Heart right ventricle (tissue), 16 donors: ENCODE results near the gene SPRR2G. TPM values are rescaled to one million over a fixed set of nuclear protein-coding genes. Genes with fewer than 3 reads are reported as not detected.

Experiments
- ATAC-seq, 8 donors: fragments of 200-7000 bp; cut with Tn5 transposase; one replicate each; pipeline ENCODE4 v1.9.1; 2020; ENCODE audit warnings: mild to moderate bottlenecking in 8 of 8, moderate library complexity in 8 of 8, moderate number of reproducible peaks in 1 of 8
- DNase-seq, 2 donors: peaks; one replicate each; pipeline ENCODE4 v3.0.0-alpha.2; 2020
- H3K27ac ChIP-seq, 10 donors: fragments of 200-600 bp; sonication (generic) in 2 of 10; one replicate each; pipeline versions ENCODE4 v1.5.0 to v1.8.0; 2020 to 2022; ENCODE audit warnings: mild to moderate bottlenecking in 3 of 10
- H3K27me3 ChIP-seq, 7 donors: fragments of 200-600 bp; one replicate each; pipeline ENCODE4 v1.8.0; 2021 to 2022; ENCODE audit warnings: mild to moderate bottlenecking in 2 of 7
- H3K36me3 ChIP-seq, 9 donors: fragments of 200-600 bp; sonication (generic) in 1 of 9; one replicate each; pipeline versions ENCODE4 v1.5.0 to v1.8.0; 2020 to 2022; ENCODE audit warnings: mild to moderate bottlenecking in 2 of 9
- H3K4me1 ChIP-seq, 9 donors: fragments of 200-600 bp; sonication (generic) in 1 of 9; one replicate each; pipeline versions ENCODE4 v1.5.0 to v1.8.0; 2020 to 2022; ENCODE audit warnings: mild to moderate bottlenecking in 4 of 9
- H3K4me3 ChIP-seq, 10 donors: fragments of 200-600 bp; sonication (generic) in 2 of 10; one replicate each; pipeline versions ENCODE4 v1.5.0 to v1.8.0; 2020 to 2022; ENCODE audit warnings: mild to moderate bottlenecking in 7 of 10, moderate library complexity in 2 of 10
- H3K9me3 ChIP-seq, 11 donors: fragments of 200-600 bp in 10 of 11; sonication (generic) in 2 of 11; one replicate each; pipeline versions ENCODE4 v1.5.0 to v1.8.0; 2013 to 2022; ENCODE audit warnings: mild to moderate bottlenecking in 2 of 11, control low read depth in 1 of 11, moderate library complexity in 1 of 11
- CTCF ChIP-seq, 9 donors: fragments of 200-600 bp; sonication (generic) in 2 of 9; IDR thresholded peaks; one replicate each; pipeline versions ENCODE4 v1.5.0 to v1.8.0; 2021 to 2022; ENCODE audit warnings: antibody characterized with exemption in 9 of 9, mild to moderate bottlenecking in 5 of 9, moderate library complexity in 1 of 9
- WGBS, 2 donors: extraction: QIAGEN DNeasy Blood & Tissue Kit; methylation state at CpG; one replicate each; pipeline ENCODE4 v1.1.7; 2013; ENCODE audit warnings: inconsistent platforms in 1 of 2; 5-methylcytosine and 5-hydroxymethylcytosine counted together
- intact Hi-C, 10 donors: fragments of 100-400 bp; cut with DNase I; formaldehyde crosslinking; loops; one replicate each; pipeline versions ENCODE4 v1.11.1 to v1.14.2; 2022
- long read RNA-seq, 3 donors: library from polyadenylated mRNA; unstranded; transcript quantifications; one replicate each; pipeline ENCODE4 v2.0.0, GENCODE V29; 2020 to 2021
- polyA plus RNA-seq, 2 donors: library from polyadenylated mRNA; stranded (reverse); fragments of 200-250 nt; gene quantifications; one replicate each; pipeline ENCODE4 v1.2.3, GENCODE V29; 2013
- total RNA-seq, 10 donors: library from RNA; stranded (reverse); fragmentation: NEBNext Ultra II Directional in 3 of 10; extraction: Animal tissue kit (Norgen Biotek cat#: 25700) in 3 of 10; gene quantifications; one replicate each; pipeline versions ENCODE4 v1.2.1 to v1.2.4, GENCODE V29; 2021 to 2023
- donor health status: Arrhythmogenic right ventricular cardiomyopathy.
- donor health status: ischemic (EF 13 %, LVEDD 7.1; RV severe dilation, severe dysfunction).
- donor health status: healthy with polysubstance abuse.
- donor health status: DM: no; HTN: yes; CAD: no.
- donor health status: DM: no; HTN: no; CAD: no.
- donor health status: ischemic (EF 25% LVEDD 6.9; RV normal size, moderate dysfunction).
- donor health status: ischemic (EF 25% LVEDD 5.7; RV mildly dilated, moderate dysfunction).
- donor health status: healthy.
- donor health status: DM: yes; HTN: yes; CAD: no.
- donor health status: Ischemic cardiomyopathy.
- donor health status: ischemic (EF 35%, LVEDD 5.7; RV mildly dilated, moderate dysfunction).
- donor health status: nonischemic (EF 11% LVEDD 7.7; RV severe dilation, severe dysfunction).
- donor health status: DM: yes; HTN: yes; CAD: no.
- donor health status: PGD.
- donor health status: ischemic (EF 29% LVEDD 5.4; RV normal size, mild dysfunction).
- donor health status: nonischemic (EF 23%, LVEDD 6.1; RV moderate dilation, normal function).

The SPRR2G gene
- total RNA-seq (not detected), polyA plus RNA-seq (not detected)
- long read RNA-seq, donor 1: 0 reads
- long read RNA-seq, donor 2: 0 reads
- long read RNA-seq, donor 3: 0 reads

- no peak for ATAC-seq
Measured at GRCh38 chr1:153150846-153151245, at the start of gene SPRR2G. Gene SPRR2G (minus strand): TSS chr1:153150890. CDS start chr1:153150110, 780 bp downstream.

GRCh38 chr1:153195216-153195615, 44.5 kb upstream of the SPRR2G start:
- intact Hi-C loops: no loop called here
- Histone ChIP-seq H3K4me1 (no peaks in the 10 kb centered on the region), H3K4me3 (no peak overlapping the region), H3K27ac (no peak overlapping the region), H3K36me3 (no peaks in the 10 kb centered on the region), H3K9me3 (no peaks in the 10 kb centered on the region), H3K27me3 (peaks cover 0 to 57% (median 9%) of the 10 kb centered on the region in 7 donors)
- 79% methylated on average over 4 of the region's 4 CpGs for WGBS, 2 donors
- ATAC-seq (no peak), DNase-seq (no peak)
- no peak for TF ChIP-seq CTCF (IDR thresholded peaks at IDR 0.05)

More at GRCh38 chr1:153150846-153151245, at the start of gene SPRR2G:
- Histone ChIP-seq H3K36me3 (no peaks in the 10 kb centered on the region), H3K27ac (no peak within 1 kb of the TSS), H3K4me1 (no peaks in the 10 kb centered on the region), H3K9me3 (no peaks in the 10 kb centered on the region), H3K4me3 (no peak within 1 kb of the TSS), H3K27me3 (peaks cover 0 to 23% (median 0%) of the 10 kb centered on the region in 7 donors)
- TF ChIP-seq CTCF (IDR thresholded peaks at IDR 0.05): no peak
- no peak for DNase-seq
- WGBS, 2 donors: 32 to 46% methylated on average over 1 of the region's 1 CpG
- intact Hi-C loops: no loop called here

- Histone ChIP-seq H3K27me3 (peaks cover 0 to 57% (median 11%) of the 10 kb centered on the region in 7 donors), H3K4me3 (no peak overlapping the region), H3K36me3 (no peaks in the 10 kb centered on the region), H3K4me1 (no peaks in the 10 kb centered on the region), H3K27ac (no peak overlapping the region), H3K9me3 (no peaks in the 10 kb centered on the region)
- DNase-seq (no peak), ATAC-seq (no peak)
- 44 to 47% methylated on average over 3 of the region's 3 CpGs for WGBS, 2 donors
- no peak for TF ChIP-seq CTCF (IDR thresholded peaks at IDR 0.05)
- intact Hi-C loops: no loop called here
Measured at GRCh38 chr1:153194331-153195050, 43.8 kb upstream of the SPRR2G start.

GRCh38 chr1:153192697-153193096, 42.0 kb upstream of the SPRR2G start:
- intact Hi-C loops: no loop called here
- Histone ChIP-seq H3K36me3 (no peaks in the 10 kb centered on the region), H3K27ac (no peak overlapping the region), H3K27me3 (peaks cover 0 to 52% (median 12%) of the 10 kb centered on the region in 7 donors), H3K4me3 (no peak overlapping the region), H3K9me3 (no peaks in the 10 kb centered on the region), H3K4me1 (no peaks in the 10 kb centered on the region)
- DNase-seq: no peak
- ATAC-seq: no peak
- WGBS, 2 donors: 29 to 38% methylated on average over 3 of the region's 3 CpGs
- TF ChIP-seq CTCF (IDR thresholded peaks at IDR 0.05): no peak
